Heart right ventricle (tissue), 16 donors: ENCODE results near the gene TNS3. TPM values are rescaled to one million over a fixed set of nuclear protein-coding genes. Genes with fewer than 3 reads are reported as not detected.

Experiments
- ATAC-seq, 8 donors: fragments of 200-7000 bp; cut with Tn5 transposase; one replicate each; pipeline ENCODE4 v1.9.1; 2020; ENCODE audit warnings: mild to moderate bottlenecking in 8 of 8, moderate library complexity in 8 of 8, moderate number of reproducible peaks in 1 of 8
- DNase-seq, 2 donors: peaks; one replicate each; pipeline ENCODE4 v3.0.0-alpha.2; 2020
- H3K27ac ChIP-seq, 10 donors: fragments of 200-600 bp; sonication (generic) in 2 of 10; one replicate each; pipeline versions ENCODE4 v1.5.0 to v1.8.0; 2020 to 2022; ENCODE audit warnings: mild to moderate bottlenecking in 3 of 10
- H3K27me3 ChIP-seq, 7 donors: fragments of 200-600 bp; one replicate each; pipeline ENCODE4 v1.8.0; 2021 to 2022; ENCODE audit warnings: mild to moderate bottlenecking in 2 of 7
- H3K36me3 ChIP-seq, 9 donors: fragments of 200-600 bp; sonication (generic) in 1 of 9; one replicate each; pipeline versions ENCODE4 v1.5.0 to v1.8.0; 2020 to 2022; ENCODE audit warnings: mild to moderate bottlenecking in 2 of 9
- H3K4me1 ChIP-seq, 9 donors: fragments of 200-600 bp; sonication (generic) in 1 of 9; one replicate each; pipeline versions ENCODE4 v1.5.0 to v1.8.0; 2020 to 2022; ENCODE audit warnings: mild to moderate bottlenecking in 4 of 9
- H3K4me3 ChIP-seq, 10 donors: fragments of 200-600 bp; sonication (generic) in 2 of 10; one replicate each; pipeline versions ENCODE4 v1.5.0 to v1.8.0; 2020 to 2022; ENCODE audit warnings: mild to moderate bottlenecking in 7 of 10, moderate library complexity in 2 of 10
- H3K9me3 ChIP-seq, 11 donors: fragments of 200-600 bp in 10 of 11; sonication (generic) in 2 of 11; one replicate each; pipeline versions ENCODE4 v1.5.0 to v1.8.0; 2013 to 2022; ENCODE audit warnings: mild to moderate bottlenecking in 2 of 11, control low read depth in 1 of 11, moderate library complexity in 1 of 11
- WGBS, 2 donors: extraction: QIAGEN DNeasy Blood & Tissue Kit; methylation state at CpG; one replicate each; pipeline ENCODE4 v1.1.7; 2013; ENCODE audit warnings: inconsistent platforms in 1 of 2; 5-methylcytosine and 5-hydroxymethylcytosine counted together
- intact Hi-C, 10 donors: fragments of 100-400 bp; cut with DNase I; formaldehyde crosslinking; loops; one replicate each; pipeline versions ENCODE4 v1.11.1 to v1.14.2; 2022
- polyA plus RNA-seq, 2 donors: library from polyadenylated mRNA; stranded (reverse); fragments of 200-250 nt; gene quantifications; one replicate each; pipeline ENCODE4 v1.2.3, GENCODE V29; 2013
- total RNA-seq, 10 donors: library from RNA; stranded (reverse); fragmentation: NEBNext Ultra II Directional in 3 of 10; extraction: Animal tissue kit (Norgen Biotek cat#: 25700) in 3 of 10; gene quantifications; one replicate each; pipeline versions ENCODE4 v1.2.1 to v1.2.4, GENCODE V29; 2021 to 2023
- TF ChIP-seq, protein P1 (sequence below), 9 donors: fragments of 200-600 bp; sonication (generic) in 2 of 9; IDR thresholded peaks; one replicate each; pipeline versions ENCODE4 v1.5.0 to v1.8.0; 2021 to 2022; ENCODE audit warnings: antibody characterized with exemption in 9 of 9, mild to moderate bottlenecking in 5 of 9, moderate library complexity in 1 of 9
- donor health status: Arrhythmogenic right ventricular cardiomyopathy.
- donor health status: ischemic (EF 13 %, LVEDD 7.1; RV severe dilation, severe dysfunction).
- donor health status: healthy with polysubstance abuse.
- donor health status: DM: no; HTN: yes; CAD: no.
- donor health status: DM: no; HTN: no; CAD: no.
- donor health status: ischemic (EF 25% LVEDD 6.9; RV normal size, moderate dysfunction).
- donor health status: ischemic (EF 25% LVEDD 5.7; RV mildly dilated, moderate dysfunction).
- donor health status: healthy.
- donor health status: DM: yes; HTN: yes; CAD: no.
- donor health status: Ischemic cardiomyopathy.
- donor health status: ischemic (EF 35%, LVEDD 5.7; RV mildly dilated, moderate dysfunction).
- donor health status: nonischemic (EF 11% LVEDD 7.7; RV severe dilation, severe dysfunction).
- donor health status: DM: yes; HTN: yes; CAD: no.
- donor health status: PGD.
- donor health status: ischemic (EF 29% LVEDD 5.4; RV normal size, mild dysfunction).
- donor health status: nonischemic (EF 23%, LVEDD 6.1; RV moderate dilation, normal function).

TNS3 gene
- total and polyA plus RNA-seq, 12 donors = 6.7 to 74.2 (median 34.0) TPM

DNA sequence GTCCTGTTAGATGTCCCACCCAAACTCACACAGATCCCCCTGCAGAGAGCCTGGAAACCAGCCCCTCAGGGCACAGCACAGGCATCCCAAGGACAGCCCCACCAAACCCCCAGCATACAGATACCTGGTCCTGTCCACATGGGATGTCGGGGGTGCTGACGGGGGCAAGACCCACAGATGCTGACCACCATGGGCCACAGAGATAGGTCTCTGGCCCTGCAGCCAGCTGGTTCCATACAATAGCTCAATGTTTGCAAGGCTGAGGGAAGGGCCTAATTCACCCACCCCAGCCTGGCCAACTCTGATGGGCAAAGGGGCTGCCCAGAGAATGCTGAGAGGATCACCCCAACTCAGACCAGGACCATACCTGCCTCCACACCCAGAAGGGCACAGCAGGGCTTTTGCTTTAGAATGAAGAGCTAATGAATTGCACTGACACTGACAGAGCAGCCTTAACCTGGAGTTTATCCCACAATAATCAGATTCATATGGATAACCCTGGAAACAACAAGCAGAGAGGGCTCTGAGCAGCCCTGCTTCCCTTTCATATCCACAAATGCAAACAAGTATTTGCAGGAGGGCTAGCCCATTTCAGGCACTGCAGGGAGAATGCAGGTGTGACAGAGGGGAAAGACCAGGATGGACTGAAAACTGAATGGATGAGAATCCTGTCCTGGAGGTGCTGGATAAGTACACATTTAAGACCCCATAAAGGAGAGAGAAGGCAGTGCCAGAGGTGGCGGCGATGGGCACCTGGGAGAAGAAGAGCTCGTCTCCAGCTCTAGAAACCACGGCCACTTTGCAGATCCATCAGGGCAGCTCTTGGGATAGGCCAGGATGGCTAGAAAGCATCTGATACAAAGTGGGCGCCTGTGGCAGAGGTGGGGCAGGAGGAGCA, 126.7 kb downstream of the TNS3 start:
- Histone ChIP-seq H3K9me3 (no peaks in the 10 kb centered on the region), H3K27me3 (no peaks in the 10 kb centered on the region), H3K27ac (peak overlapping the region in 2 of 10 donors; percentile 13 to 86), H3K4me3 (no peak overlapping the region), H3K4me1 (peaks cover 14 to 70% (median 40%) of the 10 kb centered on the region in 9 donors), H3K36me3 (no peaks in the 10 kb centered on the region)
- intact Hi-C loops = loop anchor here in 4 of 10 donors (5.0 to 10.0 kb wide), 5 partner anchors 117 to 1933 kb away; partner anchors contain the start of gene TNS3 (in 1 of the 4)
- no peak for DNase-seq
- TF ChIP-seq, protein P1, sequence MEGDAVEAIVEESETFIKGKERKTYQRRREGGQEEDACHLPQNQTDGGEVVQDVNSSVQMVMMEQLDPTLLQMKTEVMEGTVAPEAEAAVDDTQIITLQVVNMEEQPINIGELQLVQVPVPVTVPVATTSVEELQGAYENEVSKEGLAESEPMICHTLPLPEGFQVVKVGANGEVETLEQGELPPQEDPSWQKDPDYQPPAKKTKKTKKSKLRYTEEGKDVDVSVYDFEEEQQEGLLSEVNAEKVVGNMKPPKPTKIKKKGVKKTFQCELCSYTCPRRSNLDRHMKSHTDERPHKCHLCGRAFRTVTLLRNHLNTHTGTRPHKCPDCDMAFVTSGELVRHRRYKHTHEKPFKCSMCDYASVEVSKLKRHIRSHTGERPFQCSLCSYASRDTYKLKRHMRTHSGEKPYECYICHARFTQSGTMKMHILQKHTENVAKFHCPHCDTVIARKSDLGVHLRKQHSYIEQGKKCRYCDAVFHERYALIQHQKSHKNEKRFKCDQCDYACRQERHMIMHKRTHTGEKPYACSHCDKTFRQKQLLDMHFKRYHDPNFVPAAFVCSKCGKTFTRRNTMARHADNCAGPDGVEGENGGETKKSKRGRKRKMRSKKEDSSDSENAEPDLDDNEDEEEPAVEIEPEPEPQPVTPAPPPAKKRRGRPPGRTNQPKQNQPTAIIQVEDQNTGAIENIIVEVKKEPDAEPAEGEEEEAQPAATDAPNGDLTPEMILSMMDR (IDR thresholded peaks at IDR 0.05) = no peak
- no peak for ATAC-seq
- WGBS, 2 donors = 96% methylated on average over 7 of the region's 7 CpGs

DNA sequence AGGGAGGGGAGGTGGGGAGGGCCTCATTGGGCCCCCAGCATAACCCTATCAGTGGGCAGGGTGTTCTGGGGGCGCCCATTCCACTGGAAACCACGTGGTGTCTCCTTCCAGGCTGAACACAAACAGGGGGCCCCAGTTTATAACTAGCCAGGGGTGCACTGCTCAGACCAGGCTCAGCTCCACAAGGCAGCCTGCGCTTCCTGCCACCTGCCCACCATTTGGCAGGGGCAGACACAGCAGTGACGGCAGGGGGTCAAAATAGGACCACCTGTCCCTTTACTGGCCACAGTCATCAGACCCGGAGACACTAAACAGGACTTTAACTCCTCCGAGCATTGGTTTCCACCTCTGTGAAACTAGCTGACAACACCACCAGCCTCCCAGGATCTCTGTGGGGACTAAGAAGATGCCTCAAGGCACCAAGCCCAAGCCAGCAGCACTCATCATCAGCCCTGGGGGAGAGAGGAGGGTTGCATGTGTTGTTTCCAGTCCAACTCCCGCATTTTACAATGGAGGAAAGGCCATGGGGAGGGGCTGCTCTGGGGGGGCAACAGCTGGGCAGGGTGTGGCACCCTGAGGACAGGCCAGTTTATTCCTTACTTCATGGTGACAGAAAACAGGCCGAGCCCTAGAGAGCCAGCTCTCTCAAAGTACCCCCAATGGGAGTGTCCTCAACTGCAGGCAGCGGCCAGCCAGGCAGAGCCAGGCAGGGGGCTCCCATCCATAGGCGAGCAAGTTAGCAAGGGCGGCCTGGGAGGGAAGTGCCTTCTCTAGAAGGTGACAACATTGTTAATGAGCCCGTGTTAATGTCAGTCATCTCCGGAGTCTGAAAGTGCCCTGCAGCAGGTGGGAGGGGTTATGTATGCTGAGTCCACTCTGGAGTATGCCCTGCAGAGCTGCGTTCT, 127.6 kb downstream of the TNS3 start:
- intact Hi-C loops = loop anchor here in 4 of 10 donors (5.0 to 10.0 kb wide), 4 partner anchors 118 to 128 kb away; partner anchors contain the start of gene TNS3 (in 1 of the 4)
- no peaks in the 10 kb centered on the region for H3K36me3 ChIP-seq
- H3K4me3 ChIP-seq = peak overlapping the region in 1 of 10 donors; percentile 44
- DNase-seq = no peak
- H3K27me3 ChIP-seq = no peaks in the 10 kb centered on the region
- no peaks in the 10 kb centered on the region for H3K9me3 ChIP-seq
- H3K27ac ChIP-seq = peak overlapping the region; percentile 36 to 90 (median 84)
- 71 to 72% methylated on average over 14 of the region's 14 CpGs for WGBS, 2 donors
- peaks cover 14 to 67% (median 40%) of the 10 kb centered on the region in 9 donors for H3K4me1 ChIP-seq
- TF ChIP-seq, protein P1 (IDR thresholded peaks at IDR 0.05) = no peak
- peak in 2 of 8 donors; percentile 1 to 2 for ATAC-seq

DNA sequence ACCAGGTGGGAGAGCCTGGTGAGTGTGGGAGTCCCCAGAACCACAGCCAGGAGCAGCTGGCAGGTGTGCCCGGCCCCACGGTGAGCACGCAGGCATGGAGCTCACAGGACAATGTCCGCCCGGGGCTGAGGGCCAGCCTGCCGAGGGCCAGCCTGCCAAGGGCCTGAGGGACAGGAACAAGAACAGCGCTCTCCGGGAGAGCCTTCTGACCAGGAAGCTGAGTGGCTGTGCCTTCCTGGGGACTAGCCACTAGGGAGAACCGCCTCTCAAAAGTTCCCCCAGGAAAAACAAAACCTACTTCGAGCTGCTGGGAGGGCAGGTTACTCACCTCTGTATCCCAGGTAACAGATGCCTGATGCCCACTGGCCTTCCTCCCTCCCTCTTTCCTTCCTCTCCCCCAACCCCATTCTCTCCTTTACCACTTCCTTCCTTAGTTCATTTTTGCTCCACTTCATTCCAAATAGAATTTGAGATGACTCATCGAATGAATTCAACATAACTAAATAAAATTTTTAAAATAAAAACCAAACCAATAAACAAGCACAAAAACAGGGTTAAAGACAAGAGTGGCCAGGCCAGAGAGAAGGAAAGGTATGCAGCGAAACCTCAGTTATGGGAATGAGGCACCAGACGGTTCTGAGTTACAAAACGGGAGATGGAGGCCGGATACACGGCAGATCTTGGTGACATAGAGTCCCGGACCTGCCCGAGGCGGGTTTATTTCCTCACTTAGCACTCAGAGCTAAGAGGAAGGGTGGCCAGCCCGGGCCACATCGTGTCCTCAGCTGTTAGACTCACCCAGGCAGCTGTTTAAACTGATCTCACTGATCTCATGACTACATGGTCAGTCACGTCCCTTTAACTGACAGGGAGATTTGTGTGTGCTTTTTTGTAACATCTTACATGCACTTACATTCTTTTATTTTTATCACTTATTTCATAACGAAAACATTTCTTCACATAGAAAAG, 128.5 kb downstream of the TNS3 start:
- ATAC-seq (peak; percentile 62 to 84 (median 76)), DNase-seq (peak; percentile 43 to 58)
- Histone ChIP-seq H3K4me3 (peak overlapping the region in 9 of 10 donors; percentile 1 to 44 (median 38)), H3K4me1 (peaks cover 14 to 62% (median 37%) of the 10 kb centered on the region in 9 donors), H3K27me3 (no peaks in the 10 kb centered on the region), H3K27ac (peak overlapping the region; percentile 36 to 90 (median 84)), H3K9me3 (no peaks in the 10 kb centered on the region), H3K36me3 (no peaks in the 10 kb centered on the region)
- 30 to 52% methylated on average over 21 to 23 of the region's 23 CpGs for WGBS, 2 donors
- TF ChIP-seq, protein P1 (IDR thresholded peaks at IDR 0.05) = no peak
- intact Hi-C loops = loop anchor here in 4 of 10 donors (5.0 to 10.0 kb wide), 4 partner anchors 119 to 129 kb away; partner anchors contain the start of gene TNS3 (in 1 of the 4)
